ENCODE results near the gene SLC22A6.

SLC22A6 gene

GRCh38 chr11:62984451-62984991, at the start of gene SLC22A6:
Gene SLC22A6 (minus strand): TSS chr11:62984967. CDS start chr11:62984690, 277 bp downstream.
- no peak for DNase-seq

- no peak for DNase-seq
Measured at GRCh38 chr11:63032457-63032856, 47.7 kb upstream of the SLC22A6 start.

- DNase-seq: peak; percentile 92 to 93
Measured at GRCh38 chr11:63023841-63024648, 39.3 kb upstream of the SLC22A6 start.

GRCh38 chr11:63023222-63023814, 38.6 kb upstream of the SLC22A6 start:
- no peak for DNase-seq

- DNase-seq: no peak
Measured at GRCh38 chr11:63022441-63022840, 37.7 kb upstream of the SLC22A6 start.

GRCh38 chr11:63020671-63021291, 36.0 kb upstream of the SLC22A6 start:
- peak; percentile 44 to 61 for DNase-seq

GRCh38 chr11:63019506-63019905, 34.7 kb upstream of the SLC22A6 start:
- DNase-seq: no peak

- no peak for DNase-seq
Measured at GRCh38 chr11:63017306-63017974, 32.7 kb upstream of the SLC22A6 start.

- no peak for DNase-seq
Measured at GRCh38 chr11:63015521-63016215, 30.9 kb upstream of the SLC22A6 start, which contains the start of gene SLC22A8. Gene SLC22A8 (minus strand): TSS chr11:63015841. CDS start chr11:63014958, 883 bp downstream.

- DNase-seq: no peak
Measured at GRCh38 chr11:63014408-63015055, 29.8 kb upstream of the SLC22A6 start.

GRCh38 chr11:63012839-63013238, 28.1 kb upstream of the SLC22A6 start:
- DNase-seq: no peak

- DNase-seq: no peak
Measured at GRCh38 chr11:63012430-63012829, 27.7 kb upstream of the SLC22A6 start.

- DNase-seq: no peak
Measured at GRCh38 chr11:63010934-63011439, 26.2 kb upstream of the SLC22A6 start.

- DNase-seq: no peak
Measured at GRCh38 chr11:63007920-63008319, 23.2 kb upstream of the SLC22A6 start.

- no peak for DNase-seq
Measured at GRCh38 chr11:63001456-63001855, 16.7 kb upstream of the SLC22A6 start.

GRCh38 chr11:62999649-63000048, 14.9 kb upstream of the SLC22A6 start:
- no peak for DNase-seq

GRCh38 chr11:62999156-62999555, 14.4 kb upstream of the SLC22A6 start:
- no peak for DNase-seq

- DNase-seq: no peak
Measured at GRCh38 chr11:62996271-62996670, 11.5 kb upstream of the SLC22A6 start.

- no peak for DNase-seq
Measured at GRCh38 chr11:62994775-62995174, 10.0 kb upstream of the SLC22A6 start.

GRCh38 chr11:62988276-62988675, 3.5 kb upstream of the SLC22A6 start:
- DNase-seq: no peak

- DNase-seq: no peak
Measured at GRCh38 chr11:62985041-62985750, 429 bp upstream of the SLC22A6 start.

Measured in activated CD4-positive, alpha-beta T cell treated with anti-CD3 and anti-CD28 coated beads, Interleukin-2, amount 50 U/mL, for 48 hours (primary cell).